Measurements from ENCODE around the gene CFAP100.

Gene CFAP100

GRCh38 chr3:126439968-126440708, 45.4 kb downstream of the CFAP100 start:
- CTCF ChIA-PET: interaction anchor here (0.6 kb wide), 2 partner anchors 306 to 360 kb away, joined by 3 to 4 read pairs; no protein-coding TSS in a partner anchor
- TF ChIP-seq CTCF (conservative IDR thresholded peaks at IDR 0.05; ENCODE audit: low read depth): no peak
- 0 out of 2 replicates have a peak overlapping the region, but pooled peaks have one; percentile 7 for H3K27ac ChIP-seq
- POLR2A ChIA-PET (ENCODE audit: low non-redundant PET): no interaction called here
- no peak for DNase-seq (ENCODE audit: low spot score)

- H3K27ac ChIP-seq: no peak overlapping the region
- no peak for DNase-seq (ENCODE audit: low spot score)
- ChIA-PET POLR2A (ENCODE audit: low non-redundant PET) (no interaction called here), CTCF (interaction anchor here (0.6 kb wide), 1 partner anchor 361 kb away, joined by 4 read pairs; no protein-coding TSS in a partner anchor)
- no peak for TF ChIP-seq CTCF (conservative IDR thresholded peaks at IDR 0.05; ENCODE audit: low read depth)
Measured at GRCh38 chr3:126440709-126440995, 45.9 kb downstream of the CFAP100 start.

GRCh38 chr3:126441256-126441880, 46.7 kb downstream of the CFAP100 start:
- POLR2A ChIA-PET (ENCODE audit: low non-redundant PET): no interaction called here
- no peak for TF ChIP-seq CTCF (conservative IDR thresholded peaks at IDR 0.05; ENCODE audit: low read depth)
- H3K27ac ChIP-seq: no peak overlapping the region
- DNase-seq (ENCODE audit: low spot score): no peak
- CTCF ChIA-PET: no interaction called here

- no peak for TF ChIP-seq CTCF (conservative IDR thresholded peaks at IDR 0.05; ENCODE audit: low read depth)
- POLR2A ChIA-PET (ENCODE audit: low non-redundant PET): no interaction called here
- CTCF ChIA-PET: no interaction called here
Measured at GRCh38 chr3:126442094-126442855, 47.6 kb downstream of the CFAP100 start.

GRCh38 chr3:126442856-126443242, 48.1 kb downstream of the CFAP100 start:
- H3K27ac ChIP-seq: no peak overlapping the region
- no peak for DNase-seq (ENCODE audit: low spot score)
- ChIA-PET POLR2A (ENCODE audit: low non-redundant PET) (no interaction called here), CTCF (no interaction called here)
- no peak for TF ChIP-seq CTCF (conservative IDR thresholded peaks at IDR 0.05; ENCODE audit: low read depth)

More at GRCh38 chr3:126442094-126442855, 47.6 kb downstream of the CFAP100 start:
- no peak for DNase-seq (ENCODE audit: low spot score)
- H3K27ac ChIP-seq: no peak overlapping the region

- DNase-seq (ENCODE audit: low spot score): no peak
- TF ChIP-seq CTCF (conservative IDR thresholded peaks at IDR 0.05; ENCODE audit: low read depth): no peak
- CTCF ChIA-PET: interaction anchor here (0.6 kb wide), 1 partner anchor 40 kb away, joined by 3 read pairs; no protein-coding TSS in a partner anchor
- H3K27ac ChIP-seq: no peak overlapping the region
- POLR2A ChIA-PET (ENCODE audit: low non-redundant PET): no interaction called here
Measured at GRCh38 chr3:126445506-126445905, 50.8 kb downstream of the CFAP100 start.

Data from RWPE1 (cell line).